ENCODE measurements around the gene KCND1.
A peak's percentile ranks its signal among the peaks of the same experiment; 100 is the strongest.

The KCND1 gene

GRCh38 chrX:48958635-48959094 is 13.0 kb downstream of the KCND1 start:
- in situ Hi-C loops (cut with MboI; ENCODE audit: low pct_unique_long_range_greater_than_20kb, low sequenced_read_pairs, unreplicated experiment), result no loop called here
- TF ChIP-seq, protein P1, sequence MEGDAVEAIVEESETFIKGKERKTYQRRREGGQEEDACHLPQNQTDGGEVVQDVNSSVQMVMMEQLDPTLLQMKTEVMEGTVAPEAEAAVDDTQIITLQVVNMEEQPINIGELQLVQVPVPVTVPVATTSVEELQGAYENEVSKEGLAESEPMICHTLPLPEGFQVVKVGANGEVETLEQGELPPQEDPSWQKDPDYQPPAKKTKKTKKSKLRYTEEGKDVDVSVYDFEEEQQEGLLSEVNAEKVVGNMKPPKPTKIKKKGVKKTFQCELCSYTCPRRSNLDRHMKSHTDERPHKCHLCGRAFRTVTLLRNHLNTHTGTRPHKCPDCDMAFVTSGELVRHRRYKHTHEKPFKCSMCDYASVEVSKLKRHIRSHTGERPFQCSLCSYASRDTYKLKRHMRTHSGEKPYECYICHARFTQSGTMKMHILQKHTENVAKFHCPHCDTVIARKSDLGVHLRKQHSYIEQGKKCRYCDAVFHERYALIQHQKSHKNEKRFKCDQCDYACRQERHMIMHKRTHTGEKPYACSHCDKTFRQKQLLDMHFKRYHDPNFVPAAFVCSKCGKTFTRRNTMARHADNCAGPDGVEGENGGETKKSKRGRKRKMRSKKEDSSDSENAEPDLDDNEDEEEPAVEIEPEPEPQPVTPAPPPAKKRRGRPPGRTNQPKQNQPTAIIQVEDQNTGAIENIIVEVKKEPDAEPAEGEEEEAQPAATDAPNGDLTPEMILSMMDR (IDR thresholded peaks at IDR 0.05; ENCODE audit: extremely low read depth, insufficient read depth, missing control alignments), result no peak
- no peak for DNase-seq (ENCODE audit: low spot score)

- in situ Hi-C loops (cut with MboI; ENCODE audit: low pct_unique_long_range_greater_than_20kb, low sequenced_read_pairs, unreplicated experiment), result no loop called here
- peak; percentile 92 for DNase-seq (ENCODE audit: low spot score)
- TF ChIP-seq, protein P1 (IDR thresholded peaks at IDR 0.05; ENCODE audit: extremely low read depth, insufficient read depth, missing control alignments), result no peak
Observed at GRCh38 chrX:48957827-48958634, 13.6 kb downstream of the KCND1 start.

GRCh38 chrX:48957477-48957826 is 14.2 kb downstream of the KCND1 start, which contains the start of gene OTUD5:
Gene OTUD5, minus strand, starts transcription at chrX:48957607. Its CDS starts 37 bp downstream, at chrX:48957570.
- peak; percentile 87 for DNase-seq (ENCODE audit: low spot score)
- TF ChIP-seq, protein P1 (IDR thresholded peaks at IDR 0.05; ENCODE audit: extremely low read depth, insufficient read depth, missing control alignments), result no peak
- in situ Hi-C loops (cut with MboI; ENCODE audit: low pct_unique_long_range_greater_than_20kb, low sequenced_read_pairs, unreplicated experiment), result no loop called here

DNA sequence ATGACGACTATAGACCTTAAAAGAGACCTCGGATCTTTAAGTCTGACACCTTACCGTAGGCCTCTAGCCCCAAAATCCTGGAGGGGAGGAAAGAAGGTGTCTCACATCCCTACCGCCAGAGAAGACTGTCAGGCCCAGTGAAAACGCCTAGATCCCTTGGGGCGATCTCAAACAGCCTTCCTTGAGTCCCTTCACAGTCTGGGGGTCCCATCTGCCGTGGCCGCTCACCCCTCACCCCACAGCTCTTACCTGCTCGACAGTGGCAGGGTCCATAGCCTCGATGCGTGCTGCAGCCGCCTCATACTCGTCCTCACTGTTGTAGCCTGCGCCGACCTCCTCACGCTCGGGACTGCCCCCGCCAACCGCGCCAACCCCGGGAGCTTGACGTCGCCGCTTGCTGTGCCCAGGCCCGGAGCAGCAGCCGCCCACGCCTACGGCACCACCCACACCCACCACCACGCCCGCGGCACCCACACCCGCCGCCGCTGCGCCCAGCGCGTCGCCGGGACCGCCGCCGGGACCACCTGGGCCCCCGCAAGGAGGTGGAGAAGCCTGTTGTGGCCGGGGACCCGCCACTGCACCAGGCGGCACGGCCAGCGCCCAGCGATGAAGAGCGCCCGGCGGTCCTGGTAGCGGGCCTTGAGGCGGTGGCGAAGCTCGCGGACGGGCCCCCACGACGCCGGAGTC is 14.8 kb downstream of the KCND1 start:
- TF ChIP-seq, protein P1 (IDR thresholded peaks at IDR 0.05; ENCODE audit: extremely low read depth, insufficient read depth, missing control alignments), result no peak
- in situ Hi-C loops (cut with MboI; ENCODE audit: low pct_unique_long_range_greater_than_20kb, low sequenced_read_pairs, unreplicated experiment), result no loop called here
- DNase-seq (ENCODE audit: low spot score), result no peak

GRCh38 chrX:48948589-48948988 is 23.1 kb downstream of the KCND1 start:
- TF ChIP-seq, protein P1 (IDR thresholded peaks at IDR 0.05; ENCODE audit: extremely low read depth, insufficient read depth, missing control alignments), result no peak
- in situ Hi-C loops (cut with MboI; ENCODE audit: low pct_unique_long_range_greater_than_20kb, low sequenced_read_pairs, unreplicated experiment), result no loop called here
- no peak for DNase-seq (ENCODE audit: low spot score)

GRCh38 chrX:48945517-48946348 is 25.9 kb downstream of the KCND1 start:
- peak; percentile 64 for DNase-seq (ENCODE audit: low spot score)
- in situ Hi-C loops (cut with MboI; ENCODE audit: low pct_unique_long_range_greater_than_20kb, low sequenced_read_pairs, unreplicated experiment), result no loop called here

More at GRCh38 chrX:48945517-48946348, 25.9 kb downstream of the KCND1 start:
- TF ChIP-seq, protein P1 (IDR thresholded peaks at IDR 0.05; ENCODE audit: extremely low read depth, insufficient read depth, missing control alignments), result peak; percentile 92
